Upper lobe of right lung (tissue), 1 donor: ENCODE measurements around the gene INS. TPM values are rescaled to one million over a fixed set of nuclear protein-coding genes. Genes with fewer than 3 reads are reported as not detected.

Source experiments
- ATAC-seq: fragments of 200-7000 bp; cut with Tn5 transposase; one replicate; pipeline ENCODE4 v1.9.1; 2020; ENCODE audit warnings: mild to moderate bottlenecking, moderate library complexity
- DNase-seq: peaks from one replicate; pipeline ENCODE4 v3.0.0-alpha.2; 2020
- H3K27ac ChIP-seq: fragments of 200-600 bp; one replicate; pipeline ENCODE4 v1.8.0; 2022
- H3K27me3 ChIP-seq: fragments of 200-600 bp; one replicate; pipeline ENCODE4 v1.8.0; 2022; ENCODE audit warnings: mild to moderate bottlenecking
- H3K36me3 ChIP-seq: fragments of 200-600 bp; one replicate; pipeline ENCODE4 v1.8.0; 2022
- H3K4me1 ChIP-seq: fragments of 200-600 bp; one replicate; pipeline ENCODE4 v1.8.0; 2022
- H3K4me3 ChIP-seq: fragments of 200-600 bp; one replicate; pipeline ENCODE4 v1.8.0; 2022; ENCODE audit warnings: mild to moderate bottlenecking
- H3K9me3 ChIP-seq: fragments of 200-600 bp; one replicate; pipeline ENCODE4 v1.8.0; 2022
- CTCF ChIP-seq: fragments of 200-600 bp; IDR thresholded peaks from one replicate; pipeline ENCODE4 v1.8.0; 2022; ENCODE audit warnings: antibody characterized with exemption
- intact Hi-C: fragments of 100-400 bp; cut with DNase I; formaldehyde crosslinking; loops from one replicate; pipeline ENCODE4 v1.11.0; 2022
- total RNA-seq: library from RNA; stranded (reverse); fragmentation: NEBNext Ultra II Directional; extraction: Animal tissue kit (Norgen Biotek cat#: 25700); gene quantifications from one replicate; pipeline ENCODE4 v1.2.1, GENCODE V29; 2021
- donor health status: DM: no; HTN: yes; CAD: no; lungs with severe emphysema.

Gene INS
- total RNA-seq, 1 donor from 2014 or later, result not detected

GRCh38 chr11:2187280-2187707, 26.3 kb upstream of the INS start:
- no peak for TF ChIP-seq CTCF
- no peak overlapping the region for H3K4me3 ChIP-seq
- DNase-seq, result no peak
- no peaks in the 10 kb centered on the region for H3K9me3 ChIP-seq
- no peaks in the 10 kb centered on the region for H3K36me3 ChIP-seq
- H3K27me3 ChIP-seq, result peaks cover 19% of the 10 kb centered on the region
- ATAC-seq, result no peak
- intact Hi-C loops, result no loop called here
- H3K4me1 ChIP-seq, result peaks cover 3% of the 10 kb centered on the region
- no peak overlapping the region for H3K27ac ChIP-seq

GRCh38 chr11:2186669-2187279, 25.8 kb upstream of the INS start:
- Histone ChIP-seq H3K9me3 (no peaks in the 10 kb centered on the region), H3K27me3 (peaks cover 22% of the 10 kb centered on the region), H3K27ac (no peak overlapping the region), H3K4me1 (peaks cover 3% of the 10 kb centered on the region), H3K36me3 (no peaks in the 10 kb centered on the region), H3K4me3 (no peak overlapping the region)
- TF ChIP-seq CTCF, result peak; percentile 47
- ATAC-seq, result peak; percentile 60
- no peak for DNase-seq
- intact Hi-C loops, result no loop called here

- H3K9me3 ChIP-seq, result no peaks in the 10 kb centered on the region
- no peak for DNase-seq
- H3K36me3 ChIP-seq, result no peaks in the 10 kb centered on the region
- peaks cover 25% of the 10 kb centered on the region for H3K27me3 ChIP-seq
- H3K27ac ChIP-seq, result no peak overlapping the region
- H3K4me3 ChIP-seq, result no peak overlapping the region
- no peak for TF ChIP-seq CTCF
- no peaks in the 10 kb centered on the region for H3K4me1 ChIP-seq
- ATAC-seq, result no peak
- intact Hi-C loops, result no loop called here
Observed at GRCh38 chr11:2185324-2186085, 24.5 kb upstream of the INS start.

GRCh38 chr11:2182692-2183474, 21.9 kb upstream of the INS start:
- no peak for DNase-seq
- no peak for TF ChIP-seq CTCF
- intact Hi-C loops, result no loop called here

GRCh38 chr11:2182075-2182474, 21.1 kb upstream of the INS start:
- ATAC-seq (no peak), DNase-seq (no peak)
- Histone ChIP-seq H3K27ac (no peak overlapping the region), H3K4me1 (no peaks in the 10 kb centered on the region), H3K9me3 (no peaks in the 10 kb centered on the region), H3K27me3 (peaks cover 37% of the 10 kb centered on the region), H3K4me3 (no peak overlapping the region), H3K36me3 (no peaks in the 10 kb centered on the region)
- no peak for TF ChIP-seq CTCF
- intact Hi-C loops, result no loop called here

More at GRCh38 chr11:2182692-2183474, 21.9 kb upstream of the INS start:
- Histone ChIP-seq H3K36me3 (no peaks in the 10 kb centered on the region), H3K9me3 (no peaks in the 10 kb centered on the region), H3K4me1 (no peaks in the 10 kb centered on the region), H3K27ac (no peak overlapping the region), H3K27me3 (peaks cover 37% of the 10 kb centered on the region), H3K4me3 (no peak overlapping the region)
- ATAC-seq, result no peak
